Effector CD8-positive, alpha-beta T cell (primary cell): ENCODE data around the gene PAF1.

Experiments
- DNase-seq: peaks from one replicate; lab custom pipeline; 2025; lab: John Stamatoyannopoulos, UW
- total RNA-seq, 4 experiments: gene quantifications; one replicate each; lab custom pipeline; 2026; lab: John Stamatoyannopoulos, UW

PAF1 gene
- total RNA-seq, result 70.9 to 99.9 (median 80.3) reads per million in 4 experiments

GRCh38 chr19:39390751-39391437 lies at the start of gene PAF1, which contains the start of gene MED29:
Gene PAF1 (minus strand): TSS chr19:39391106. CDS start chr19:39390864, 242 bp downstream.
Gene MED29 (plus strand): TSS chr19:39391378. CDS start chr19:39391423, 45 bp downstream.
- DNase-seq, result peak; percentile 94

DNA sequence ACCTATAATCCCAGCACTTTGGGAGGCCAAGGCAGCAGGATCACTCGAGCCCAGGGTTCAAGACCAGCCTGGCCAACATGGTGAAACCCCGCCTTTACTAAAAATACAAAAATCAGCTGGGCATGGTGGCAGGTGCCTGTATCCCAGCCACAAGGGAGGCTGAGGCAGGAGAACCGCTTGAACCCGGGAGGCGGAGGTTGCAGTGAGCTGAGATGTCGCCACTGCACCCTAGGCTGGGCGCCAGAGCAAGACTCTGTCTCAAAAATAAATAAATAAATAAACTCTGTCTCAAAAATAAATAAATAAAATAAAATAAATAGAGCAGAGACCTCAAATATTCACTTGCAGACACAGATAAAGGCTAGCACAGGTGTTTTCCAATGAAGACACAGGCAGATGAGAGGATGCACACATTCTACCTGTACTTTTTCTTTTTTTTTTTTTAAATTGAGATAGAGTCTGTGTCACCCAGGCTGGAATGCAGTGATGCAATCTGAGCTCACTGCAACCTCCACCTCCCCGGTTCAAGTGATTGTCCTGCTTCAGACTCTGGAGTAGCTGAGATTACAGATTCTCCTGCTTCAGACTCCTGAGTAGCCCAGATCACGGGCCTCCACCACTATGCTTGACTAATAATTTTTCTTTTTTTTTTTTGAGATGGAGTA lies 47.5 kb upstream of the PAF1 start:
- DNase-seq, result no peak

DNA sequence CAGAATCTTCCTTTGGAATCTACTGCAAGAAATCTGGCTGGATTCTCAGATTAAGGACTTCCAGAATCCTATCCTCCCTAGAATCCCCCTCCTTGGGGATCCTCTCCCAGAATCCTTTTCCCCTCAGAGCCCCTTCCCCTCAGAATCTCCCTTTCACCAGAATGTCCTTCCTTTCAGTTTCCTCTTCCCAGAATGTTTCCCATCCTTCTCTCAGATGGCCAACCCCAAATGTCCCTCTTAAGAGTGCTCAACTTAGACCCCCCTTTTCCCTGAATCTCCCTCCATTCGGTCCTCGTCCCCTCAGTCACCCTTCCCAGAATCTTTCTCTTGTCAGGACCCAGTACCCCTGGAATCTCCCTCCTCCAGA lies 45.4 kb upstream of the PAF1 start:
- DNase-seq, result no peak

- DNase-seq, result peak; percentile 97
Measured at GRCh38 chr19:39435499-39436349, 44.8 kb upstream of the PAF1 start, which contains the start of gene RPS16. Gene RPS16 (minus strand): TSS chr19:39435949. CDS start chr19:39435895, 54 bp downstream.

DNA sequence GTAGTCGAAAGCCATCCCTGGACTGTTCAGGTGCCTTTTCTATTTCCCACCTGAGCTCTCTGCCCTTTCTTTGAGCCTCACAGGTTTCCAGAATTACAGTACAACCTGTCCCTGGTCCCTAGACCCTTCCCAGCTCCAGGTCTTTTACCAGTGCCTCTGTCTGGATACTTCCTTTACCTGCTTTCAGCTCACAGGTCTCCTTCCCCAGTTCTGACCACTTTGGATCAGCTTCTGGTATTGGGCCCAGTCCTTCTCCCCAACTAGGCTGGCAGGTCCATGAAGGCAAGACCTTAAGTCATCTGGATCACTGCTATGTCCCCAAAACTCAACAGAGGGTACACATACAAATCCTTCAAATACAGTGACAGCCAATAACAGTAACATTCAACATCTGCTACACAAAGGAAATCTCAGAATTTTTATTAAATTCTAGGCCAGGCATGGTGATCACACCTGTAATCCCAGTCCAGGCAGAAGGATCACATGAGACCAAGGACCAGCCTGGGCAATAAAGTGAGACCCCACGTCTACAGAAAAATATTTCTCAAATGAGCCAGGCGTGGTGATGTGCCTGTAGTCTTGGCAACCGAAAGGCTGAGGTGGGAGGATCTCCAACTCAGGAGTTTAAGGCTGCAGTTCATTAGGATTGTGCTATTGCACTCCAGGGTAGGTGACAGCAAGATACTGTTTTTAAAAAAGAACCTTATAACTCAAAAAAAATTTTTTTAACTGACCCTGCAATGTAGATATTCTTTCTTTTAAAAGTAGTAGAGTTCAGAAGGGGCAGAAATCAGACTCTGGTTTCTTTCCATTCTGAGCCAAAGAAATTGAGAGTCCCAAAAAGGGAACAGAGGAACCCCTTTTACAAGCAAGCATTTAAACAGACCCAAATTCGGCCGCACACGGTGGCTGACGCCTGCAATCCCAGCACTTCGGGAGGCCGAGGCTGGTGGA lies 43.5 kb upstream of the PAF1 start:
- no peak for DNase-seq

GRCh38 chr19:39433480-39434079 lies 42.7 kb upstream of the PAF1 start:
- no peak for DNase-seq

DNA sequence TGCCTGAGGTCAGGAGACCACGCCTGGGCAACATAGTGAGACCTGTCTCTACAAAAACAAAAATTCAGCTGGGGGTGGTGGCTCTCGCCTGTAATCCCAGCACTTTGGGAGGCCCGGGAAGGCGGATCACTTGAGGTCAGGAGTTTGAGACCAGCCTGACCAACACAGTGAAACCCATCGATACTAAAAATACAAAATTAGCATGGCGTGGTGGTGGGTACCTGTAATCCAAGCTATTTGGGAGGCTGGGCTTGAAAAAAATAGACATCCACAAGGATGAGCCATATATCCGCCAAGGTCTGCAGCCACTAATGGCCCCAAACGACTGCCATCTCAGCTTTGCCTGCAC lies 41.7 kb upstream of the PAF1 start:
- no peak for DNase-seq

DNA sequence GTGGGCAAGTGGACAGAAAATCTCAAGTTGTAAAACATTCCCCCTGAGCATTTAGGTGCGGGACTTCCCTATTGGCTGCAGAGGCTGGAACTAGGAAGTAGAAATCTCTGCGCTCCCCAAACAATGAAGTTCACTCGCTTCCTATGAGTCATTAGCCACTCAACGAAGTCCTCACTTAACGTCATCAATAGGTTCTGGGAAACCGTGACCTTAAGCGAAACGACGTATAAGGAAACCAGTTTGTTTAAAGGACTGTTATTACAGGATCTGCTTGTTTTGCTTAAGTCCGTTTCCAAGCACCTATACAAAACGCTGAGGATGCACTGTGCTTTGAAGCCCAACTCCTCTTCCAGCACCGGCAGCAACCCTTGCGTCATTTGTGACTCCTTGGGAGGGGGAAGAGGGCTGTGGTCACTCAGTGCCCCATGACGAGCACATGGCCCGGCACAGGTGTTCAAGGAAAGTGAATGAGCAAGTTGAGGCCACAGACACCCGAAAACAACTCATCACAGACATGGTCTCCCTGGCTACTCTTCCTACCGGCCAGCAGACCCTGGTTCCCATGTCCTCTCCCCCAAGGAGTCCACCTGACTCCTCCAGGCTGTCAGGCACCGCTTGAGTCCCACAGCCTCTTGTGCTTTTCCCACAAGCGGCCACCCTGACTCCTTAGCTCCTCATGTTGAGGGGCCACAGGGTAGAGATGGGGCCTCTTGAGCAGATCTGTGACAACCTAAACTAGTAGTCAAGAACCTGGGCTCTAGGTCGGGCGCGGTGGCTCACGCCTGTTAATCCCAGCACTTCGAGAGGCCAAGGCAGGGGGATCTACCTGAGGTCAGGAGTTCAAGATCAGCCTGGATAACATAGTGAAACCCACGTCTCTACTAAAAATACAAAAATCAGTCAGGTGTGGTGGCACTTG lies 40.0 kb upstream of the PAF1 start:
- no peak for DNase-seq

DNA sequence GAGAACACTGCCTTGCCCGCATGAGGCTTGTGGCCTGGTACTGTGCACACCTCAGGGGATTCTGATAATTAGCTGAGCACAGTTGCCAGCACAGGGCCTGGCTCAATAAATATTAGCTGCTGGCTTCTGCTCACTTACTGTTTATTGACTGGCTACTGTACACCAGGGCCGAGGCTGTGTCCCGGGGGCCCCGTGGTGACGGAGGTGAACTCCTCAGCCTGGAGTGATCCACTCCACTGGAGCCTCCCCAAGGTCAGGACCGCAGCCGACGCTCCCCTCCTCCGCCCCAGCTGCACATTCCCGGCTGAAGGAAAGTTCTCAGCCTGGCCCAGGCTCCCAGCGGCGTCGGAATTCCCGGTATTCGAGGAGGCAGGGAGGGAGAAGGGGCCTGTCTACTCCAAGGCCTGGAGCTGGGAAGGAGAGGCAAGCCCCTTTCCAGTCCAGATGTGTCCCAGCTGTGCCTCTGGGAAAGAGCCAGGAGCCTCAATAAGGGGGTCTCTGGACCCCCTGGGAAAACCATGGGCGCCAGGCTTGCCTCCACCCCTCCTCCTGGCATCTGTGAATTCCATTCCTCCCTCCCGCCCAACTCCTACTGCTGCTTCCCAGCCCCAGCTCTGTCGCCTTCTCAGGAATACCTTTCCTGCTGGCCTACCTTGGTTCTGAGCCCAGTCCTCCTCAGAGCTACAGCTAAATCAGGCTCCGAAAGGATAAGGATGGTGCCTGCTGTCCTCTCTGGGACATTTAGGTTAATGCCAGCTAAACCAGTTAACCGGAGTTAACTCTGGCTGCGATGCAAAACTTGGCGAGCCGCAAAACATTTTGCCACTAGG lies 37.6 kb upstream of the PAF1 start:
- no peak for DNase-seq

DNA sequence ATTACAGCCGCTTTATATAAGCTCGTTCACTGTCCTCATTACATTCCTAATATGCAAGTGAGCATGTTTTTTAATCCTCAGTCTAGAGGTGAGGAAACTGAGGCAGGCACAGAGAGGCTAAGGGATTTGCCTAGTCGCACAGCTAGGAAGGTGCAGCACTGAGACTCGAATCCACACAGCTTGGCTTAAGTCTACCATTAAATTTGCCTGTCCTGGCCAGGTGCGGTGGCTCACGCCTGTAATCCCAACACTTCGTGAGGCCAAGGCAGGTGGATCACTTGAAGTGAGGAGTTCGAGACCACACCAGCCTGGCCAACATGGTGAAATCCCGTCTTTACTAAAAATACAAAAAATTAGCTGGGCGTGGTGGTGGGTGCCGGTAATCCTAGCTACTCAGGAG lies 36.8 kb upstream of the PAF1 start:
- DNase-seq, result no peak

GRCh38 chr19:39426170-39426569 lies 35.3 kb upstream of the PAF1 start:
- DNase-seq, result no peak

DNA sequence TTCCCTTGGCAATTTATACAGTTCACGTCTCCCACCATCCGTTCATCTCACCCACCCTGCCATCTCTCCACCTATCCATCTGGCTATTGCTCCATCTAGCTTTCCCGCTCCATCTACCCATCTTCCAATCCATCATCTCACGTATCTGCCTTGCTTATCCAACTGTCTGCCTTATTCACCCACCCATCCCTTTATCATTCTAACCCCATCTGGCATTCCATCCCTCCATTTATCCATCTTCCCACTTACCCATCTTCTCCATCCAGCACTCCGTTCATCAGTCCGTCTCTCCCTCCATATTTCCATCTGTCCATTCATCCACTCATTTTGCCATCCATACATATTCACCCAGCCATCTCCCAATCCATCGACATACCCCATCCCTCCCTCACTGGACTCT lies 34.8 kb upstream of the PAF1 start:
- DNase-seq, result no peak

DNA sequence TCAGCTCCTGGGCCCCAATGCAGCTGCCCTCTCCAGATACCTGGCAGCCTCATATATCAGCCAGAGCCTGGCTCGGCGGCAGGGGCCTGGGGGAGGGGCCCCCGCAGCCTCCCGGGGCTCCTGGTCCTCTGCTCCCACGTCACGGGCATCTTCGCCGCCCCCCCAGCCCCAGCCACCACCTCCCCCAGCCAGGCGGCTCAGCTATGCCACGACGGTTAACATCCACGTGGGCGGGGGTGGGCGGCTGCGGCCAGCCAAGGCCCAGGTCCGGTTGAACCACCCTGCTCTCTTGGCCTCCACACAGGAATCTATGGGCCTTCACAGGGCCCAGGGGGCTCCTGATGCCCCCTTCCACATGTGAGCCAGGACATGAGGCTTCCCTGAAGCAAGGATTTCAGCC lies 34.0 kb upstream of the PAF1 start:
- no peak for DNase-seq

- no peak for DNase-seq
Measured at GRCh38 chr19:39423258-39424086, 32.6 kb upstream of the PAF1 start.

DNA sequence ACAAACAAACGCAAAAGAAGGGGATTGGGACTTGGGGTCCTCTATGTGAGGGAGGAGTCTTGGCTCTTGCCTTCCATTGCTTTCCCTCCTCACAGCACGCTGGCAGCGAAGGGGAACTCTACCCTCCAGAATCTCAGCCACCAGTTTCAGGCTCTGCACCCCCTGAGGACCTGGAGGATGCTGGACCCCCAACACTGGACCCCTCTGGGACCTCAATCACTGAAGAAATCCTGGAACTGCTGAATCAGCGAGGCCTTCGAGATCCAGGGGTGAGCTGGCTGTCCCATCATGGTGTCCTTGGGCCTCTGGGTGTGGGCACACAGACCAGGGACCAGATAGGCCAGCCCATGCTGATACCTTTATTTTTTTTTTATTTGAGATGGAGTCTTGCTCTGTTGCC lies 31.1 kb upstream of the PAF1 start:
- no peak for DNase-seq

- no peak for DNase-seq
Measured at GRCh38 chr19:39420769-39421168, 29.9 kb upstream of the PAF1 start.

DNA sequence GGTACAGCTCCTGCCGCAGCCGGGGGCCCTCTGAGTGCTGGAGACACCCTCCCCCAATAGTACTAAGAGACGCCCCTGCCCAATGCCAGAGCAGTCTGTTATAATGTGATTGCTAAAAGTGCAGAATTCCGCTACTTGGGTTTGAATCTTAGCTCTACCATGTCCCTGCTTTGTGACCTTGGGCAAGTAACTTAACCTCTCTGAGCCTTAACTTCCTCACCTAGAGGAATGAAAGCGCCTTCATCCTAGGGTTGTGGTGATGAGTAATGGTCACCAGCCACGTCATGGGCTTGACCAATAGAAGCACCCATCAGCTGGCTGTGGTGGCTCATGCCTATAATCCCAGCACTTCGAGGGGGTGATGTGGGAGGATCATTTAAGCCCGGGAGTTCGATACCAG lies 28.1 kb upstream of the PAF1 start:
- no peak for DNase-seq
